MCF 10A (cell line): Measurements from ENCODE around the gene SEZ6L2. TPM values are rescaled to one million over a fixed set of nuclear protein-coding genes. Genes with fewer than 3 reads are reported as not detected.
A peak's percentile ranks its signal among the peaks of the same experiment; 100 is the strongest.

Source experiments
- BruUV-seq: library from RNA; stranded (reverse); fragments of 400-500 nt; replicated peaks from 2 replicates; lab custom pipeline; 2021; lab: Mats Ljungman, UMichigan
- CTCF ChIA-PET: fragments of 300-600 bp; sonication (Branson Sonifier 250); formaldehyde crosslinking; extraction: SDS; loops from one replicate; lab custom pipeline; 2021; ENCODE audit warnings: antibody characterized with exemption, inconsistent platforms; lab: Yijun Ruan, JAX
- POLR2A ChIA-PET: fragments of 300-600, 350-650 bp; sonication (Branson Sonifier 250); formaldehyde crosslinking; extraction: SDS; loops from one replicate; lab custom pipeline; 2020; ENCODE audit warnings: antibody characterized with exemption, inconsistent platforms; lab: Yijun Ruan, JAX
- DNase-seq: peaks from one replicate; pipeline ENCODE4 v3.0.0-alpha.2; 2018; ENCODE audit not compliant: unreplicated experiment
- H3K27ac Mint-ChIP-seq: one replicate; pipeline ENCODE4 v1.8.0; 2022; ENCODE audit warnings: mild to moderate bottlenecking, low read depth, mixed read lengths; ENCODE audit not compliant: unreplicated experiment
- H3K27me3 Mint-ChIP-seq: one replicate; pipeline ENCODE4 v1.8.0; 2022; ENCODE audit warnings: mixed read lengths; ENCODE audit not compliant: insufficient read depth, unreplicated experiment
- H3K36me3 Mint-ChIP-seq: one replicate; pipeline ENCODE4 v1.8.0; 2022; ENCODE audit warnings: mild to moderate bottlenecking, moderate library complexity, mixed read lengths; ENCODE audit not compliant: insufficient read depth, unreplicated experiment
- H3K4me1 Mint-ChIP-seq: one replicate; pipeline ENCODE4 v1.8.0; 2022; ENCODE audit warnings: mixed read lengths; ENCODE audit not compliant: insufficient read depth, unreplicated experiment
- H3K4me3 Mint-ChIP-seq: one replicate; pipeline ENCODE4 v1.8.0; 2022; ENCODE audit warnings: mild to moderate bottlenecking, moderate library complexity, mixed read lengths; ENCODE audit not compliant: unreplicated experiment
- H3K9me3 Mint-ChIP-seq: one replicate; pipeline ENCODE4 v1.8.0; 2022; ENCODE audit warnings: mixed read lengths; ENCODE audit not compliant: unreplicated experiment
- intact Hi-C: fragments of 100-400 bp; cut with micrococcal nuclease; formaldehyde crosslinking; loops from 2 replicates; pipeline ENCODE4 v1.14.1; 2022
- total RNA-seq: library from RNA; stranded (reverse); gene quantifications from 2 replicates; pipeline ENCODE4 v1.2.3, GENCODE V29; 2022
- TF ChIP-seq, protein P1 (sequence below): fragments of 200-600 bp; IDR thresholded peaks from one replicate; pipeline ENCODE4 v1.8.0; 2022; ENCODE audit warnings: antibody characterized with exemption, mild to moderate bottlenecking; ENCODE audit not compliant: unreplicated experiment

The SEZ6L2 gene
- total RNA-seq, 1 experiment from 2014 or later, result 1.9 TPM

DNA sequence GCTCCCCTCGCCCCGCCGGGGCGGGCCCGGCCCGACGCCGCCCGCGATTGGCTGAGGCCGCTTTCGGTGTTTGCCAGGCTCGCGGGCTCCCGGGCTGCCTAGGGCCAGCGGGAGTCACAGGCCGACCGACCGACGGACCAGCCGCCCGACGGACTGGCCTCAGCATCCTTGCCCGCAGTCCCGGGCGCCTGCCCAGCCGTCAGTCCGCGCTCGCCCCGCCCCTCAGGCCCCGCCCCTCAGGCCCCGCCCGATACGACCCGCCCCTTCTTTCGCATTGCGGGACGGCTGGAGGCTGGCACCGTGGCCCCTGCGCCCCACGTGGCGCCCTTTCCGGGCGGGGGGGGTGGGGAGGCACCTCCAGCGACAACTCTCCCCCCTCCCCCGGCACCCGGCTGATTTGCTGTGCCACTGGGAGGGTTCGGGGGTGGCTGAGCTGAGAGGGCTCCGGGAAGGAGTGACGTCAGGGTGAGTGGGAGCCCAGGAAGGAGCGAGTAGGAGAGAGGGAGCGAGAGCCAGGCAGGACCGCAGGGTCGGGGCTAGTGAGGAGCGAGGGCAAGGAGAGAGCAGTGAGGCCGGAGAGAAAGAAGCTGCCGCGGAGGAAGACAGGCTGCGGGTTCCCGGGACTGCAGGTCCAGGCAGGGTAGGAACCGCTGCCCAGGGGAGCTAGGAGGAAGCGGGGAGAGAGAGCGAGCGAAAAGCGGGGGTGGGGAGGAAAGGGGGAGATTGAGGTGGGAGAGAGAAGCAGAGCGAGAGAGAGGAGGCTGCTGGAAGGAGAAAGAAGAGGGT is 945 bp upstream of the SEZ6L2 start, which contains the start of gene ASPHD1:
TSS of gene ASPHD1 (plus strand) at position 387 of the 786 bp plus-strand sequence. CDS start 484 bp downstream, outside the sequence.
- Mint-ChIP-seq H3K27ac (peak within 1 kb of the TSS; percentile 81), H3K36me3 (peaks cover 6% of the 10 kb centered on the region), H3K4me3 (peak within 1 kb of the TSS; percentile 91), H3K9me3 (no peaks in the 10 kb centered on the region), H3K4me1 (peaks cover 10% of the 10 kb centered on the region), H3K27me3 (peaks cover 27% of the 10 kb centered on the region)
- TF ChIP-seq, protein P1, sequence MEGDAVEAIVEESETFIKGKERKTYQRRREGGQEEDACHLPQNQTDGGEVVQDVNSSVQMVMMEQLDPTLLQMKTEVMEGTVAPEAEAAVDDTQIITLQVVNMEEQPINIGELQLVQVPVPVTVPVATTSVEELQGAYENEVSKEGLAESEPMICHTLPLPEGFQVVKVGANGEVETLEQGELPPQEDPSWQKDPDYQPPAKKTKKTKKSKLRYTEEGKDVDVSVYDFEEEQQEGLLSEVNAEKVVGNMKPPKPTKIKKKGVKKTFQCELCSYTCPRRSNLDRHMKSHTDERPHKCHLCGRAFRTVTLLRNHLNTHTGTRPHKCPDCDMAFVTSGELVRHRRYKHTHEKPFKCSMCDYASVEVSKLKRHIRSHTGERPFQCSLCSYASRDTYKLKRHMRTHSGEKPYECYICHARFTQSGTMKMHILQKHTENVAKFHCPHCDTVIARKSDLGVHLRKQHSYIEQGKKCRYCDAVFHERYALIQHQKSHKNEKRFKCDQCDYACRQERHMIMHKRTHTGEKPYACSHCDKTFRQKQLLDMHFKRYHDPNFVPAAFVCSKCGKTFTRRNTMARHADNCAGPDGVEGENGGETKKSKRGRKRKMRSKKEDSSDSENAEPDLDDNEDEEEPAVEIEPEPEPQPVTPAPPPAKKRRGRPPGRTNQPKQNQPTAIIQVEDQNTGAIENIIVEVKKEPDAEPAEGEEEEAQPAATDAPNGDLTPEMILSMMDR, result no peak
- POLR2A ChIA-PET, result interaction anchor here (0.6 to 2.6 kb wide), 17 partner anchors 10 to 121 kb away, joined by 3 to 20 read pairs (median 4); partner anchors contain the start of genes CDIPT, HIRIP3, KCTD13 and PAGR1
- peak; percentile 65 for DNase-seq
- intact Hi-C loops, result no loop called here
- BruUV-seq, result no TSS peak
- CTCF ChIA-PET, result interaction anchor here (0.7 to 1.4 kb wide), 5 partner anchors 11 to 1585 kb away, joined by 3 to 5 read pairs (median 4); partner anchors contain the start of gene TMEM219

DNA sequence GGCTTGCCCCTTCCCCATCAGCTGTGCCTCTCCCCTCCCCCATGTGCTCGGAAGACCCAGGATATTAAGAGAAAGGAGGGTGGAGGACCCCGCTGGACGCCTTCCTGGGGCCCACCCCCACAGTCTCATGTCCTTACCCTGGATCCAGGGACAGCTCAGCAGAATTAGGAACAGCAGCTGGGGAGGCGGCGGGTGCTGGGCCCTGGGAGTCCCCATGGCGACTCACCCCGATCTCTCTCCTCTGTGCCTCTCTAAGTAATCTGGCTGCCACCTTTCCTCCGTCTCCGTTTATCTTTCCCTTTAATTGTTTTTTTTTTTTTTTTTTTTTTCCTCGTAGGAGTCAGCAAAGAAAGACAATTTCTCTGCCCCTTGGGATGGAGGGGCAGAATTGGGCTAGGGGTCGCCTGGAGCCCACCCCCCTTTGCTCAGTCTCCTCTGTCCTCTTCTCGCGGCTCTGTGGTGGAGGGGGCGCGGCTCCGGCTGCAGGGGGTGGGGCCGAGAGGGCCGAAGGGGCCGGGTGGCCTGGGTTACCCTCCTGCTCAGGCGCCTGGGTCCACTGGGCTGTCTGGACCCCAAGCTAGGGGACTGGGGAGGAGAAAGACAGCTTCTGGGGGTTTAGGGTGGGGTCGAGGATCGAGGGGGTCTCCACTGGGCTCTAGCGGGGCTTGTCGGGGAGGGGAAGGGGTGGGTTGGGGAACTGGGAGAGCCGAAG is 390 bp downstream of the SEZ6L2 start:
- H3K36me3 Mint-ChIP-seq, result peaks cover 6% of the 10 kb centered on the region
- no TSS peak for BruUV-seq
- H3K4me3 Mint-ChIP-seq, result peak overlapping the region; percentile 66
- no peak overlapping the region for H3K27ac Mint-ChIP-seq
- no peaks in the 10 kb centered on the region for H3K9me3 Mint-ChIP-seq
- intact Hi-C loops, result no loop called here
- ChIA-PET POLR2A (interaction anchor here (0.7 to 2.6 kb wide), 7 partner anchors 27 to 96 kb away, joined by 3 to 20 read pairs (median 8); partner anchors contain the start of genes CDIPT, HIRIP3, KCTD13 and TAOK2), CTCF (interaction anchor here (0.6 to 0.8 kb wide), 3 partner anchors 26 to 562 kb away, joined by 3 read pairs; partner anchors contain the start of gene TAOK2)
- H3K27me3 Mint-ChIP-seq, result peaks cover 27% of the 10 kb centered on the region
- TF ChIP-seq, protein P1, result no peak
- H3K4me1 Mint-ChIP-seq, result peaks cover 10% of the 10 kb centered on the region
- no peak for DNase-seq

DNA sequence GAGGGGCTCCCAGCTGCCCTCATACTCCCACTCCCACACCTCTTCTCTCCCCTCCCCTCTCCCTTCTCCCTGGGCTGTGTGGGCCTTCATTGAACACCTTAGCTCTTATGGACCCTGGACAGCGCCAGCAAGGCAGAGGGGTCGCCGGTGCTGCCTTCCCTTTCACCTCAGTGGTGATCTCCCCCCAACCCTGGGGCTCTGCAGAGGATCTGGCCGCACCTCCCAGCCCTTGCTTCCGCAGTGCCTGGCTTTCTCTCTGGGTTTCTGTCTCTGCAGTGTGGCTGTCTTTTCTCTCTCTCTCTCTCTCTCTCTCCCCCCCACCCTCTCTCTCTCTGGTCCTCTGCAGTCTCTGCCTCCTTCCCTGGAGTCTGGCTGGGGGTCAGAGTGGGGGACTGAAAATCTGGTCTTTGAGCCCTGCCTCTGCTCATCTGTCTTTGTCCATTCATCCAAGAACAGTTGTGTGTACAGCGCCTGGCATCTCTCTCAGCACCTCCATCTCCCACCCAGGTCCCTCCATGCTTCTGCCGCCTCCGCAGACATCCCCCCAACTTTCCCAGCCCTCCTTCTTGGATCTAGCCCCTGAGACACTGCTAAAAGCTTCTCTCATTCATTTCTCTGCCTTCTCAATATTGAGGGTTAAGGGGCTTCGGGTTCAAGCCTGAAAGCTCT is 1.1 kb downstream of the SEZ6L2 start:
- Mint-ChIP-seq H3K4me1 (peaks cover 10% of the 10 kb centered on the region), H3K9me3 (no peaks in the 10 kb centered on the region), H3K4me3 (no peak overlapping the region), H3K27ac (no peak overlapping the region), H3K27me3 (peaks cover 27% of the 10 kb centered on the region), H3K36me3 (no peaks in the 10 kb centered on the region)
- ChIA-PET POLR2A (interaction anchor here (2.6 kb wide), 1 partner anchor 76 kb away, joined by 20 read pairs; the partner anchor contains the start of gene TAOK2), CTCF (interaction anchor here (0.6 to 0.8 kb wide), 2 partner anchors 27 to 563 kb away, joined by 3 read pairs; no protein-coding TSS in a partner anchor)
- intact Hi-C loops, result no loop called here
- no TSS peak for BruUV-seq
- DNase-seq, result no peak
- TF ChIP-seq, protein P1, result no peak
